Natural killer cell treated with Interleukin-12 subunit alpha and Interleukin-12 subunit beta and Interleukin-15 and Interleukin-18, amount 100 ng/mL, for 72 hours (primary cell): ENCODE data around the gene PIK3R1. TPM values are rescaled to one million over a fixed set of nuclear protein-coding genes. Genes with fewer than 3 reads are reported as not detected.

ENCODE experiments used
- ATAC-seq, 2 donors: fragments of 150-1000 bp; cut with Tn5 transposase in 1 of 2; sonication (Bioruptor Pico), chemical (Tn5 transposase) in 1 of 2; 2 replicates each; pipeline ENCODE4 v1.10.0; 2021
- DNase-seq: peaks from one replicate; pipeline ENCODE4 v3.0.0; 2022; ENCODE audit warnings: low spot score
- H3K27ac Mint-ChIP-seq, 2 donors: 1 replicate in 1 of 2; 2 replicates in 1 of 2; pipeline ENCODE4 v1.8.0; 2022; ENCODE audit warnings: mixed read lengths in 2 of 2, mild to moderate bottlenecking in 1 of 2, moderate library complexity in 1 of 2
- H3K27me3 Mint-ChIP-seq, 2 donors: 1 replicate in 1 of 2; 2 replicates in 1 of 2; pipeline ENCODE4 v1.8.0; 2022; ENCODE audit warnings: mixed read lengths in 2 of 2
- H3K36me3 Mint-ChIP-seq: one replicate; pipeline ENCODE4 v1.8.0; 2022; ENCODE audit warnings: mixed read lengths
- H3K4me1 Mint-ChIP-seq, 2 donors: 1 replicate in 1 of 2; 2 replicates in 1 of 2; pipeline ENCODE4 v1.8.0; 2022; ENCODE audit warnings: low read depth in 2 of 2, mixed read lengths in 2 of 2, mild to moderate bottlenecking in 1 of 2
- H3K4me3 Mint-ChIP-seq: one replicate; pipeline ENCODE4 v1.8.0; 2022; ENCODE audit warnings: mixed read lengths
- H3K9me3 Mint-ChIP-seq: 2 replicates; pipeline ENCODE4 v1.8.0; 2022; ENCODE audit warnings: mixed read lengths
- total RNA-seq, 2 donors: library from RNA; stranded (reverse); gene quantifications; one replicate each; pipeline ENCODE4 v1.2.3, GENCODE V29; 2022

Gene PIK3R1
- total RNA-seq, 2 donors from 2014 or later, result 141 to 195 TPM

DNA sequence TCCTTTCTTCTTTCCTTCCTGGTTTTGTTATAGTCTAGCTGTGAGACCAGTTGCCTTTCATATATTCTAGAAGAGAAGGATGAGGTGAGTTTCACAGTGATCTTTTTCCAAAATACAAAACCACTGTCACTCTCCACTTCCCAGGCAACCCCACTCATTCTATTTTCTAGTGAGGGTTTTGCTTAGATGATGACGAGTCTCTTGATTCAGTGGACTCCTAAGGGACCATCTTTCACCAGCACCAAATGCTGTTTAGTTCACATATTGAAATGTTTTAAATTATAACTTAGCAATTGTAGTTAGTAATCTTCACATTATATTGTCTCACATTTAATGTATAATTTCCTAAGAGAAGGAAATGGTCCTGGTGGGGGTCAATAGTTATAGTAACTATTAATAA, 25.2 kb downstream of the PIK3R1 start:
- Mint-ChIP-seq H3K4me3 (peak overlapping the region; percentile 83), H3K4me1 (peaks cover 68 to 87% of the 10 kb centered on the region in 2 donors), H3K27me3 (no peaks in the 10 kb centered on the region), H3K36me3 (peaks cover 7% of the 10 kb centered on the region), H3K27ac (peak overlapping the region; percentile 92 to 97), H3K9me3 (no peaks in the 10 kb centered on the region)
- ATAC-seq (no peak), DNase-seq (no peak)

DNA sequence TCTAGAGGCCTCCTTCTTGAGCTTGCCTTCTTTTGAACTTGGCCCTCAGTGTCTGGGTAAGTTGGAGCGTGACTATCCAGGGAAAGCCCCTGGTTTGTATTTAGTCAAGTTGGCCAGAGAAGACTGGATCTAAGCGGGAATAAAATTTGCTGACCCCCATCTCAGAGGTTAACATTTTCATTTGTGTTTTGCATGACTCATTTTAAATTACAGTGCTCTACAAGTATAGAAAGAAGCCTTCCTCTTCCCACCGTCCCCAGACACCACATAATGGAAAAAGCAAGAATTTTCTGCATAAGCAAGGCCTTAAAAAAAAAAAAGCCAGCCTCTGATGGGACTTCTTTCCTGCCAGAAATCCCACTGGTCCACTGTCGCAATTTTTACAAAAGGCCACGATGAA, 27.2 kb downstream of the PIK3R1 start:
- no peaks in the 10 kb centered on the region for H3K9me3 Mint-ChIP-seq
- H3K4me3 Mint-ChIP-seq, result peak overlapping the region; percentile 83
- no peak for DNase-seq
- H3K4me1 Mint-ChIP-seq, result peaks cover 61 to 79% of the 10 kb centered on the region in 2 donors
- H3K27me3 Mint-ChIP-seq, result no peaks in the 10 kb centered on the region
- peaks cover 7% of the 10 kb centered on the region for H3K36me3 Mint-ChIP-seq
- H3K27ac Mint-ChIP-seq, result peak overlapping the region; percentile 92 to 97
- ATAC-seq, result no peak

DNA sequence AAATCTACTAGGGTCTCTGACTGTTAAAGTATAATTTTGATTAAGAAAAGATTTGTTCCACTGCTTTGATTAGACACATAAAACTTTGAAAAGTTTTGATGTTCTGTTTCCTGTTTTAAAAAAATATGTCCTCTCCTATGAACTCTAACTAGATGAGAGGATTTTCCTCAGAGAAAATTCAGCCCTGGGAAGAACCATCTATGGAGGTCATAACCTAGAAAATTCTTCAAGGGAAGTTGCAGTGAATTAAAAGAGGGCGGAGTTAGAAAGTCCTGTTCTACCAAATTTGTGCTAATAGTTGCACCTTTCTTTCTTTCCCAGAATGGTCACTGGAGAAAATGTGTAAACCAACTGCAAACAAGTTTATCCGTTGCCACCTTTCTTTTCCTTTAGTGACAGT, 27.7 kb downstream of the PIK3R1 start:
- peak overlapping the region; percentile 83 for H3K4me3 Mint-ChIP-seq
- no peaks in the 10 kb centered on the region for H3K27me3 Mint-ChIP-seq
- no peaks in the 10 kb centered on the region for H3K9me3 Mint-ChIP-seq
- ATAC-seq, result no peak
- H3K36me3 Mint-ChIP-seq, result peaks cover 7% of the 10 kb centered on the region
- peak overlapping the region; percentile 92 to 97 for H3K27ac Mint-ChIP-seq
- no peak for DNase-seq
- H3K4me1 Mint-ChIP-seq, result peaks cover 56 to 74% of the 10 kb centered on the region in 2 donors

DNA sequence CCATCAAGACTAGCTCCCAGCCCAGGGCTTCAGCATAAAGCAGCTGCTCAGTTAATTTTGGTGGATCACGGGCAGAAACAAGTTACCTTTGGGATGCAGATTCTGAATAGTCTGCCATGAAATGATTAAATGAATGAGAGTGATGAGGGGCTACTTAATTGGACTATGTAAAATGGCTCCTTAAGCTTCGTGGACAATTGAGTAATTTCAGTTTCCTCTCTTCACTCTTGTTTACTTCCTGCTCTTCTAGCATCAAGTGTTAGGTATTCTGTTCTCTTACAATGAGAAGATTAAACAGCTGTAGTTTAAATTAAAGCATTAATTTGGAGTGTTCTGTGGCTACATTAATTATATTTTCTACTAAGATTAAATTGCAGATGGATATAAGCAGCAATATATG, 28.1 kb downstream of the PIK3R1 start:
- H3K27ac Mint-ChIP-seq, result peak overlapping the region; percentile 92 to 97
- peaks cover 7% of the 10 kb centered on the region for H3K36me3 Mint-ChIP-seq
- DNase-seq, result no peak
- no peaks in the 10 kb centered on the region for H3K9me3 Mint-ChIP-seq
- ATAC-seq, result peak in 1 of 2 donors; percentile 37
- peaks cover 56 to 74% of the 10 kb centered on the region in 2 donors for H3K4me1 Mint-ChIP-seq
- H3K27me3 Mint-ChIP-seq, result no peaks in the 10 kb centered on the region
- peak overlapping the region; percentile 83 for H3K4me3 Mint-ChIP-seq

GRCh38 chr5:68245319-68245718, 29.8 kb downstream of the PIK3R1 start:
- H3K4me3 Mint-ChIP-seq, result no peak overlapping the region
- peaks cover 7% of the 10 kb centered on the region for H3K36me3 Mint-ChIP-seq
- no peaks in the 10 kb centered on the region for H3K27me3 Mint-ChIP-seq
- peak overlapping the region; percentile 92 to 97 for H3K27ac Mint-ChIP-seq
- peaks cover 62 to 75% of the 10 kb centered on the region in 2 donors for H3K4me1 Mint-ChIP-seq
- ATAC-seq, result no peak
- no peaks in the 10 kb centered on the region for H3K9me3 Mint-ChIP-seq
- no peak for DNase-seq

- no peak overlapping the region for H3K4me3 Mint-ChIP-seq
- ATAC-seq, result no peak
- no peaks in the 10 kb centered on the region for H3K9me3 Mint-ChIP-seq
- peak overlapping the region; percentile 26 to 97 for H3K27ac Mint-ChIP-seq
- H3K27me3 Mint-ChIP-seq, result no peaks in the 10 kb centered on the region
- peaks cover 6% of the 10 kb centered on the region for H3K36me3 Mint-ChIP-seq
- DNase-seq, result no peak
- peaks cover 62 to 74% of the 10 kb centered on the region in 2 donors for H3K4me1 Mint-ChIP-seq
These were observed 31.2 kb downstream of the PIK3R1 start for GRCh38 chr5:68246802-68247201.

DNA sequence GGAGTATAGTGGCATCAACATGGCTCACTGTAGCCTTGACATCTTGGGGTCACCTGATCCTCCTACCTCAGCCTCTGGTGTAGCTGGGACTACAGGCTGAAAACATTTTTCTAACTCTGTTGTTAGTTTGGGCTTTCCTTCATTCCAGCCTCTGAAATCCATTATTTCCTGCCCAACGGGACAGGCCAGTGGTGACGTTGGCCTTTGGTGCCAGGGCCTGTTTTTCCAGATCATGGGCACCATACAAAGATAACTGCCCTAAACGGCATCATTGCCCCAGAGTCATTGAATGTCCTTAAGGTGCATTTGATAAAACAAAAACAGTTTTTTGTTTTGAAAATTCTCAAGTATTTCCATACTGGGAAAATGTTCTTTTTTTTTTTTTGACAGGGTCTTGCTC, 32.1 kb downstream of the PIK3R1 start:
- DNase-seq (no peak), ATAC-seq (no peak)
- Mint-ChIP-seq H3K4me3 (no peak overlapping the region), H3K9me3 (no peaks in the 10 kb centered on the region), H3K4me1 (peaks cover 60 to 74% of the 10 kb centered on the region in 2 donors), H3K36me3 (no peaks in the 10 kb centered on the region), H3K27ac (peak overlapping the region; percentile 26 to 97), H3K27me3 (no peaks in the 10 kb centered on the region)

DNA sequence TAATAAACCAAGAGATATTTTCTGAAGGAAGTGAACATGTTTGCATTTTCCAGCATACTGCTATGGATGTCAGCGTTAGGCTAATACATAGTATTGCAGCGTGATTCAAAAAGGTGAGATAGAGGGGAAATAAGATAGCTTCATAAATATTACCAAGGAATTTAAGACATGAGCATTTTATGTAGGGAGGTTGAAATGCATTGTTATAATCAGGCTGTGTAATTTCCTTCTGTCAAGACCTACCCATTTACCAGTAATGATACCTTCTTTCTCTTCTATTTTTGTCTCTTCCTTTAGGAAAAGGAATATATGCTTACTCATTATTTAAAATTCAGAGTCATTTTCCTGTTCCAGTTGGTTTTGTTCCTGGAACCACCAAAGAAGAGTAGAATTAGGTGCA, 33.3 kb downstream of the PIK3R1 start:
- Mint-ChIP-seq H3K27me3 (no peaks in the 10 kb centered on the region), H3K4me3 (no peak overlapping the region), H3K9me3 (no peaks in the 10 kb centered on the region), H3K27ac (peak overlapping the region; percentile 79 to 91), H3K36me3 (no peaks in the 10 kb centered on the region), H3K4me1 (peaks cover 56 to 69% of the 10 kb centered on the region in 2 donors)
- DNase-seq (no peak), ATAC-seq (no peak)

GRCh38 chr5:68249520-68249919, 34.0 kb downstream of the PIK3R1 start:
- Mint-ChIP-seq H3K9me3 (no peaks in the 10 kb centered on the region), H3K27me3 (no peaks in the 10 kb centered on the region), H3K4me3 (no peak overlapping the region), H3K36me3 (no peaks in the 10 kb centered on the region), H3K4me1 (peaks cover 59 to 71% of the 10 kb centered on the region in 2 donors), H3K27ac (peak overlapping the region; percentile 79 to 91)
- ATAC-seq, result no peak
- no peak for DNase-seq

- Mint-ChIP-seq H3K27me3 (no peaks in the 10 kb centered on the region), H3K9me3 (no peaks in the 10 kb centered on the region), H3K36me3 (no peaks in the 10 kb centered on the region), H3K27ac (peak overlapping the region; percentile 79 to 91), H3K4me3 (peak overlapping the region; percentile 64), H3K4me1 (peaks cover 64 to 73% of the 10 kb centered on the region in 2 donors)
- no peak for ATAC-seq
- no peak for DNase-seq
These were observed 35.2 kb downstream of the PIK3R1 start for GRCh38 chr5:68250661-68251298.

- peak; percentile 75 to 87 for ATAC-seq
- Mint-ChIP-seq H3K9me3 (no peaks in the 10 kb centered on the region), H3K36me3 (no peaks in the 10 kb centered on the region), H3K27me3 (no peaks in the 10 kb centered on the region), H3K27ac (peak overlapping the region; percentile 79 to 91), H3K4me3 (peak overlapping the region; percentile 49), H3K4me1 (peaks cover 67 to 77% of the 10 kb centered on the region in 2 donors)
- no peak for DNase-seq
These were observed 35.8 kb downstream of the PIK3R1 start for GRCh38 chr5:68251386-68251785.

GRCh38 chr5:68251804-68252522, 36.4 kb downstream of the PIK3R1 start:
- Mint-ChIP-seq H3K27ac (peak overlapping the region; percentile 79 to 91), H3K9me3 (no peaks in the 10 kb centered on the region), H3K4me3 (peak overlapping the region; percentile 49), H3K27me3 (no peaks in the 10 kb centered on the region), H3K4me1 (peaks cover 73 to 83% of the 10 kb centered on the region in 2 donors), H3K36me3 (no peaks in the 10 kb centered on the region)
- ATAC-seq, result peak in 1 of 2 donors; percentile 64
- DNase-seq, result no peak

- ATAC-seq, result peak in 1 of 2 donors; percentile 62
- no peak for DNase-seq
- peak overlapping the region; percentile 79 to 91 for H3K27ac Mint-ChIP-seq
These were observed 37.4 kb downstream of the PIK3R1 start for GRCh38 chr5:68252673-68253623.

More at GRCh38 chr5:68252673-68253623, 37.4 kb downstream of the PIK3R1 start:
- H3K9me3 Mint-ChIP-seq, result no peaks in the 10 kb centered on the region
- H3K36me3 Mint-ChIP-seq, result no peaks in the 10 kb centered on the region
- peaks cover 72 to 84% of the 10 kb centered on the region in 2 donors for H3K4me1 Mint-ChIP-seq
- no peak overlapping the region for H3K4me3 Mint-ChIP-seq
- H3K27me3 Mint-ChIP-seq, result no peaks in the 10 kb centered on the region
